ENCODE data around the gene MTO1.

The MTO1 gene

DNA sequence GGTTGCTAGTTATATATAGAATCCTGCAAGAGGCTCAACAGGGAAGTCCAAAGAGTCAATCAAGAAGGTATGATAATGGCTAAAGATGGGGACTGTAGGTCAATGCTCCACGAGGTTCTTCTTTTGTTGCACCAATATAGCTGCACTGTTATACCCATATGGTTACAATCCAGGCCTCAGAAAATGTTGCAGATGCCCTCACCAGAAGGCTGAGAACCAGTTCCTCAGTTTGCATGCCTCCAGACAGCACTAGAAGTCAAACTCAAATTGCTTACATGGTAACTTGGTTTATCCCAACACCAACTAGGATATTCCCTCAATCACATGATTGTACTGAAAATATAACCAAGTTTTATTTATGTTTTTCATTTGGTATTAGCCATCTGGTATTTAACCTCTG, 47.2 kb downstream of the MTO1 start:
- ChIA-PET CTCF (interaction anchor here (0.6 to 2.0 kb wide), 3 partner anchors 12 to 104 kb away, joined by 3 to 10 read pairs (median 3); no protein-coding TSS in a partner anchor), POLR2A (interaction anchor here (1.0 to 2.9 kb wide), 2 partner anchors 12 to 47 kb away, joined by 3 to 16 read pairs; partner anchors contain the start of genes EEF1A1 and MTO1)
- TF ChIP-seq CTCF (IDR thresholded peaks at IDR 0.05; ENCODE audit: control extremely low read depth, extremely low read depth, low read depth, missing control alignments): no peak
- DNase-seq (ENCODE audit: extremely low spot score): no peak

- no peak for DNase-seq (ENCODE audit: extremely low spot score)
- TF ChIP-seq CTCF (IDR thresholded peaks at IDR 0.05; ENCODE audit: control extremely low read depth, extremely low read depth, low read depth, missing control alignments): no peak
- CTCF ChIA-PET: interaction anchor here (2.0 kb wide), 1 partner anchor 13 kb away, joined by 10 read pairs; no protein-coding TSS in a partner anchor
- POLR2A ChIA-PET: interaction anchor here (0.7 to 2.9 kb wide), 3 partner anchors 11 to 49 kb away, joined by 3 to 16 read pairs (median 4); partner anchors contain the start of genes EEF1A1 and MTO1
Observed at GRCh38 chr6:73509851-73510250, 48.3 kb downstream of the MTO1 start.

DNA sequence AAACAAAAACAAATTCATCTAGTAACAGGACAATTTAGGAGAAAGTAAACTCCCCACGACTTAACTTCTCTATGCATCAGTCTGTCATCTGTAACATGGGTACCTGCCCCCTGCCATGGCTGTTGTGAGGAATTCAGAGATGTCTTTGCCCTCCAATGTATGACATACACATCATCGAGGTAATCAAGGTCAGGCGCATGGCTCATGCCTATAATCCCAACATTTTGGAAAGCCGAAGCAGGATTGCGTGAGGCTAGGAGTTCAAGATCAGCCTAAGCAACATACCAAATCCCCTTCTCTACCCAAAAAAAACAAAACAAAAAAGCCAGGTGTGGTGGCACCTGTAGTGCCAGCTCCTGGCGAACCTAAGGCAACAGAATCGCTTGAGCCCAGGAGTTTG, 50.3 kb downstream of the MTO1 start:
- ChIA-PET CTCF (interaction anchor here (1.2 to 4.7 kb wide), 3 partner anchors 15 to 100 kb away, joined by 3 to 53 read pairs (median 17); no protein-coding TSS in a partner anchor), POLR2A (interaction anchor here (0.7 to 2.0 kb wide), 4 partner anchors 10 to 61 kb away, joined by 3 to 23 read pairs (median 4); partner anchors contain the start of genes EEF1A1 and MTO1)
- no peak for TF ChIP-seq CTCF (IDR thresholded peaks at IDR 0.05; ENCODE audit: control extremely low read depth, extremely low read depth, low read depth, missing control alignments)
- no peak for DNase-seq (ENCODE audit: extremely low spot score)

DNA sequence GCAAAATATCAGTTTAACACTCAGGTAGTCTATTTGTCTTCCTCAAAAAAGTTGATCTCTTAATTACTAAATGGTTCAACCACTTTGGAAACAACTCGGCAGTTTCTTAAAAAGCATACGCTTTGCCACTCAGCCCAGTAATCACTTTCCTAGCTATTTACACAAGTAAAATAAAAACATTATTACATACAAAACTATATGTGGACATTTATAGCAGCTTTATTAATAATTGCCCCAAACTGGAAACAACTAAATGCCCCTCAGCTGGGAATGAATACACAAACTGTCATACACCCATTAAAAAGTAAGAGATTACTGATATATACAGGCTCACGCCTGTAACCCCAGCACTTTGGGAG, 51.9 kb downstream of the MTO1 start:
- no peak for DNase-seq (ENCODE audit: extremely low spot score)
- ChIA-PET POLR2A (interaction anchor here (0.6 to 2.0 kb wide), 11 partner anchors 8 to 139 kb away, joined by 3 to 23 read pairs (median 5); partner anchors contain the start of genes CGAS, EEF1A1 and MTO1), CTCF (interaction anchor here (0.8 to 4.7 kb wide), 8 partner anchors 17 to 139 kb away, joined by 3 to 53 read pairs (median 7); no protein-coding TSS in a partner anchor)
- no peak for TF ChIP-seq CTCF (IDR thresholded peaks at IDR 0.05; ENCODE audit: control extremely low read depth, extremely low read depth, low read depth, missing control alignments)

DNA sequence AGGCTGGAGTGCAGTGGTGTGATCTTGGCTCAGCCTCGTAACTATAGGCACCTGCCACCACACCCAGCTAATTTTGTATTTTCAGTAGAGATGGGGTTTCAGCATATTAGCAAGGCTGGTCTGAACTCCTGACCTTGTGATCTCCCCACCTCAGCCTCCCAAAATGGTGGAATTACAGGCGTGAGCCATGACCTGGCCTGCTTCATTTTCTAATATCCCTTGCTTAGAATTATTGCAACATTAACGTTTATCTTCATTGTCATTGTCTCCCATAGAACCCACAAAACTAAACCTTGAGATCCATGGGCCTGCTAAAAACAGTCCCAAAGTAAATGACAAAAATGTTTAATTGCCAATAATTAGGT, 53.2 kb downstream of the MTO1 start:
- CTCF ChIA-PET: interaction anchor here (1.2 to 4.7 kb wide), 5 partner anchors 18 to 138 kb away, joined by 5 to 53 read pairs (median 17); no protein-coding TSS in a partner anchor
- POLR2A ChIA-PET: interaction anchor here (0.6 to 1.3 kb wide), 4 partner anchors 13 to 72 kb away, joined by 3 to 6 read pairs (median 4); partner anchors contain the start of gene MTO1
- no peak for TF ChIP-seq CTCF (IDR thresholded peaks at IDR 0.05; ENCODE audit: control extremely low read depth, extremely low read depth, low read depth, missing control alignments)
- no peak for DNase-seq (ENCODE audit: extremely low spot score)

DNA sequence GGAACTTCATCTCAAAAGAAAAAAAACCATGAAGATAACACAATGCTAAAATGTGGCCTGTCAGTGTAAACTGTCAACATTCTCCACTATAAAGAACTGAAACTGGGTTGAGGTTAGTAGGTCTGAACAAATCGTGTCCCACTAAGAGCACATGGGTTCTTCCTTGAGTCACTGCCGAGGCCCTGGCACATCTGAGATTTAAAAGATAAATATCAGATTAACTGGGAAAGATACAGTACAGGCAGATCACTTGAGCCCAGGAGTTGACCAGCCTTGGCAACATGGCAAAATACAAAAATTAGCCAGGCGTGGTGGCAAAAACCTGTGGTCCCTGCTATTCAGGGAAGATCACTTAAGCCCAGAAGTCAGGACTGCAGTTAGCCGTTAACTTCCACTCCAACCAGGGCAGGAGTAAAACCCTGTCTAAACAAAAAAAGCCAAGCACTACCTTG, 53.7 kb downstream of the MTO1 start:
- TF ChIP-seq CTCF (IDR thresholded peaks at IDR 0.05; ENCODE audit: control extremely low read depth, extremely low read depth, low read depth, missing control alignments): no peak
- CTCF ChIA-PET: interaction anchor here (0.6 to 4.7 kb wide), 11 partner anchors 8 to 137 kb away, joined by 3 to 53 read pairs (median 4); no protein-coding TSS in a partner anchor
- DNase-seq (ENCODE audit: extremely low spot score): no peak
- POLR2A ChIA-PET: interaction anchor here (0.6 to 1.1 kb wide), 5 partner anchors 33 to 166 kb away, joined by 3 to 6 read pairs (median 3); partner anchors contain the start of gene MTO1

Data from GM10248 (cell line).